ENCODE data around the gene MAP1B. TPM values are rescaled to one million over a fixed set of nuclear protein-coding genes. Genes with fewer than 3 reads are reported as not detected.

MAP1B gene
- total RNA-seq, 1 experiment from 2014 or later: 43.8 TPM

DNA sequence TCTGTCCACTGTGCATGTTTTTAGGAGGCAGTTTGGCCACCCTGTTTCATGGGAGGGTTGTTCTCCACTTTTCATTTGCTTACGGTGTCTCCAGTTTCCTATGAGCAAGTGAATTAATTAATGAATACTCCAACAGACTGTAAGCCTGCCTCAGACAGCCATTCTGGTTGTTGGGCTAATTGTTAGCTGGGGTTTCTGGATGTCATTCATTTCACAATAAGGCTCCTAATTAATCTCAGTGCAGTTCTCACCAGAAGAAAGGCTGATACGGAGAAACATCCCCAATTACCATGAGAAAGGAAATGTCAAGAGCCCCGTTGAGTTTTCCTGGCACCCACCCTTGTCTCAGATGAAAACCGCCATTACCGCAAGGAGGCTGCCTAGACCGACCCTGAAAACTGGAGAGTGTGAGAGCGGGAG lies 75.8 kb downstream of the MAP1B start:
- no TSS peak for BruUV-seq (replicated peaks)
- H3K4me3 Mint-ChIP-seq (ENCODE audit: unreplicated experiment): no peak overlapping the region
- H3K27me3 Mint-ChIP-seq (ENCODE audit: insufficient read depth, unreplicated experiment): no peaks in the 10 kb centered on the region
- DNase-seq (ENCODE audit: unreplicated experiment): no peak
- H3K27ac Mint-ChIP-seq (ENCODE audit: low read depth, unreplicated experiment): no peak overlapping the region
- intact Hi-C loops (cut with micrococcal nuclease): no loop called here
- H3K36me3 Mint-ChIP-seq (ENCODE audit: insufficient read depth, unreplicated experiment): no peaks in the 10 kb centered on the region
- ChIA-PET CTCF (no interaction called here), POLR2A (no interaction called here)
- TF ChIP-seq, protein P1, sequence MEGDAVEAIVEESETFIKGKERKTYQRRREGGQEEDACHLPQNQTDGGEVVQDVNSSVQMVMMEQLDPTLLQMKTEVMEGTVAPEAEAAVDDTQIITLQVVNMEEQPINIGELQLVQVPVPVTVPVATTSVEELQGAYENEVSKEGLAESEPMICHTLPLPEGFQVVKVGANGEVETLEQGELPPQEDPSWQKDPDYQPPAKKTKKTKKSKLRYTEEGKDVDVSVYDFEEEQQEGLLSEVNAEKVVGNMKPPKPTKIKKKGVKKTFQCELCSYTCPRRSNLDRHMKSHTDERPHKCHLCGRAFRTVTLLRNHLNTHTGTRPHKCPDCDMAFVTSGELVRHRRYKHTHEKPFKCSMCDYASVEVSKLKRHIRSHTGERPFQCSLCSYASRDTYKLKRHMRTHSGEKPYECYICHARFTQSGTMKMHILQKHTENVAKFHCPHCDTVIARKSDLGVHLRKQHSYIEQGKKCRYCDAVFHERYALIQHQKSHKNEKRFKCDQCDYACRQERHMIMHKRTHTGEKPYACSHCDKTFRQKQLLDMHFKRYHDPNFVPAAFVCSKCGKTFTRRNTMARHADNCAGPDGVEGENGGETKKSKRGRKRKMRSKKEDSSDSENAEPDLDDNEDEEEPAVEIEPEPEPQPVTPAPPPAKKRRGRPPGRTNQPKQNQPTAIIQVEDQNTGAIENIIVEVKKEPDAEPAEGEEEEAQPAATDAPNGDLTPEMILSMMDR (IDR thresholded peaks at IDR 0.05; ENCODE audit: unreplicated experiment): no peak
- H3K4me1 Mint-ChIP-seq (ENCODE audit: insufficient read depth, unreplicated experiment): peaks cover 19% of the 10 kb centered on the region
- no peaks in the 10 kb centered on the region for H3K9me3 Mint-ChIP-seq (ENCODE audit: unreplicated experiment)

DNA sequence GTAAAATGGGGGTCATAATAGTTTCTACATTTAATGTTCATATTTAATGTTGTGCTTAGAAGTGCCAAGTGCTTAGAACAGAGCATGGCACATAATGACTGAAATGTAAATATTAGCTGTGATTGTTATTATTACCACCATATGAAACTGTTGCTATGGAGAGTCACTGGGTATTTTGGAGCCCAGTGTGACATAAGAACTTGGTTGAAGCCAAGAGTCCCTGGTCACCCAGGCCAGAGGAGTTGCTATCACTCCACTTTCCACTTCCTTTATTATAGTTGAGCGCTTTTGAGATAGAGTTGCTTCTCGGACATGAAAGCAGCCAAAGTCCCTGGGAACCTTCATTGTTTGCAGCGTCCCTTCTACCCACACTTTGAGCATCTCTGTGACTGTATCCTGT lies 77.1 kb downstream of the MAP1B start:
- intact Hi-C loops (cut with micrococcal nuclease): no loop called here
- no peak for DNase-seq (ENCODE audit: unreplicated experiment)
- Mint-ChIP-seq H3K4me3 (ENCODE audit: unreplicated experiment) (no peak overlapping the region), H3K27ac (ENCODE audit: low read depth, unreplicated experiment) (no peak overlapping the region), H3K9me3 (ENCODE audit: unreplicated experiment) (no peaks in the 10 kb centered on the region), H3K36me3 (ENCODE audit: insufficient read depth, unreplicated experiment) (no peaks in the 10 kb centered on the region), H3K27me3 (ENCODE audit: insufficient read depth, unreplicated experiment) (no peaks in the 10 kb centered on the region), H3K4me1 (ENCODE audit: insufficient read depth, unreplicated experiment) (peaks cover 7% of the 10 kb centered on the region)
- TF ChIP-seq, protein P1 (IDR thresholded peaks at IDR 0.05; ENCODE audit: unreplicated experiment): no peak
- no TSS peak for BruUV-seq (replicated peaks)
- ChIA-PET POLR2A (no interaction called here), CTCF (no interaction called here)

DNA sequence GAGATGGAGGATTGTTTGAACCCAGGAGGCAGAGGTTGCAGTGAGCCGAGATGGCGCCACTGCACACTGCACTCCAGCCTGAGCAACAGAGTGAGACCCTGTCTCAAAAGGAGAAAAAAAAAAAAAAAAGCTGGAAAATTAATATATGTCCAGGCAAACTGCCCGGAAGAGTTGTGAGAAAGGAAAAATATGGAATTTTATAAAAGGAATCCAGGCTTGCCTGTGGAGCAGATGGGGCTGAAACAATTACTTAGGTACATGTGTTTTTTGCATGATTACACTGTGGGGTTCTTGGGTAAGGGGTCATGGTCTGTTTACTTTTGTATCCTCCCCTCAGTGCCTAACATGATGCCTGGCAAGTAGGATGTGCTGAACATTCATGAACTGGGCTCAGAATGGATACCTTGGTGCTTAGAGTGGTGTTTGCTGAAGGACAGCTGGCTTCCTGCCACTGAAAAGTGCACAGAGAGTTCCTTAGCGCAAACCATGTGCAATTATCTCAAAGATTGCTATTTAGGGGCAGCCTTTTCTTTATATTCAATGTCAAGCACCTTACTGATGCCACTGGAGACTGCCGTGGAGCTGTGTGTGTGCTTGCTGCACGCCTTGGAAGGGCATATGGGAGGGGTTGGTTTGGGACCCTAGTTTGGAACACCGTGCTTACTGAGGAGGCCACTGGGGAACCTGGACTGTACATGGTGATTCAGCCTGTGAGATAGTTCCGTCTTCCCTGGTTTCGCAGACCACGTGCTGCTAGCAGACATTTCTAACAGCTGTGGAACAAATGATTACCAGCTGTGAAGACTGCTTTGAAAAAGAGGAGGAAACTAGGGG lies 78.4 kb downstream of the MAP1B start:
- no peak overlapping the region for H3K27ac Mint-ChIP-seq (ENCODE audit: low read depth, unreplicated experiment)
- BruUV-seq (replicated peaks): no TSS peak
- H3K4me1 Mint-ChIP-seq (ENCODE audit: insufficient read depth, unreplicated experiment): no peaks in the 10 kb centered on the region
- ChIA-PET CTCF (no interaction called here), POLR2A (interaction anchor here (0.7 kb wide), 1 partner anchor 119 kb away, joined by 3 read pairs; no protein-coding TSS in a partner anchor)
- H3K27me3 Mint-ChIP-seq (ENCODE audit: insufficient read depth, unreplicated experiment): no peaks in the 10 kb centered on the region
- intact Hi-C loops (cut with micrococcal nuclease): no loop called here
- no peaks in the 10 kb centered on the region for H3K9me3 Mint-ChIP-seq (ENCODE audit: unreplicated experiment)
- no peak for DNase-seq (ENCODE audit: unreplicated experiment)
- TF ChIP-seq, protein P1 (IDR thresholded peaks at IDR 0.05; ENCODE audit: unreplicated experiment): no peak
- H3K36me3 Mint-ChIP-seq (ENCODE audit: insufficient read depth, unreplicated experiment): no peaks in the 10 kb centered on the region
- H3K4me3 Mint-ChIP-seq (ENCODE audit: unreplicated experiment): no peak overlapping the region

DNA sequence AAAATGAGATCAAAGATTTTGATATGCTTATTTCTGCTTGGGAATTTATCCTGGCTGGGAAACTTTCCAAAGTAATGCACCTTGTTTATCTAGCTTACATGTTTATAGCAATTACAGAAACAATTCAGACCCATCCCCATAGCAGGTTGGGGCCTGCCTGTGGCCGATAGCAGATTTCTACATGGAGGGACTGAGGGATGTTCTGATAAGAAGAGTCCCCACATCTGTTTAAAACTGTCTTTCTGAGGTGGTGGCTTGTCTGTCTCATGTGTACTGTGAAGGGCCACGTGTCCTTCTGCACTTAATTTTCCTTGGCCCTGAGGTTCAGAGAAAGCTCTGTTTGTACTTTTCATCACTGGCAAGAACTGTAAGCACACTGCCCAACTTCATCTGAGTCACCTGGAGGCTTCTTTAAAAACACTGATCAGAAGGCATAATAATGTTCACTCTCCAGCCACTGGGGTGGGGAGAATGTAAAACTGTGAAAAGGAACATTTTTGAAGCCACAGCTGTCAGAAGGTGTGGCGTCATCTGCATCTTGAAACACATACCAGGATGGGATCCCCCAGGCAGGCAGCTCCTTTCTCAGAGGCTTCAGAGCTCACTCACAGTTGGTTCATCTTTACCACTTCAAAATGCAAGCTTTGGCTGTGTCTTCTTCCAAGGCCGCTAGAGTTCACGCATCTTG lies 80.3 kb downstream of the MAP1B start:
- no TSS peak for BruUV-seq (replicated peaks)
- POLR2A ChIA-PET: interaction anchor here (0.7 to 1.1 kb wide), 4 partner anchors 8 to 53 kb away, joined by 3 to 4 read pairs (median 3); no protein-coding TSS in a partner anchor
- TF ChIP-seq, protein P1 (IDR thresholded peaks at IDR 0.05; ENCODE audit: unreplicated experiment): no peak
- CTCF ChIA-PET: interaction anchor here (0.6 to 1.2 kb wide), 3 partner anchors 22 to 713 kb away, joined by 3 to 4 read pairs (median 4); no protein-coding TSS in a partner anchor
- no peak overlapping the region for H3K27ac Mint-ChIP-seq (ENCODE audit: low read depth, unreplicated experiment)
- intact Hi-C loops (cut with micrococcal nuclease): no loop called here
- no peaks in the 10 kb centered on the region for H3K36me3 Mint-ChIP-seq (ENCODE audit: insufficient read depth, unreplicated experiment)
- no peak for DNase-seq (ENCODE audit: unreplicated experiment)
- H3K9me3 Mint-ChIP-seq (ENCODE audit: unreplicated experiment): no peaks in the 10 kb centered on the region
- no peaks in the 10 kb centered on the region for H3K4me1 Mint-ChIP-seq (ENCODE audit: insufficient read depth, unreplicated experiment)
- H3K27me3 Mint-ChIP-seq (ENCODE audit: insufficient read depth, unreplicated experiment): no peaks in the 10 kb centered on the region
- H3K4me3 Mint-ChIP-seq (ENCODE audit: unreplicated experiment): no peak overlapping the region

Data from MCF 10A (cell line).